Measurements from ENCODE around the gene MAPKAP1.

Gene MAPKAP1

GRCh38 chr9:125467116-125467740 is 239.8 kb downstream of the MAPKAP1 start:
- no peak for TF ChIP-seq POLR2AphosphoS5 (IDR thresholded peaks at IDR 0.05; ENCODE audit: low read depth, low read length)
- TF ChIP-seq SIN3A (IDR thresholded peaks at IDR 0.05; ENCODE audit: borderline replicate concordance, insufficient read depth, low read length), result no peak
- TF ChIP-seq TAF1 (IDR thresholded peaks at IDR 0.05; ENCODE audit: borderline replicate concordance, insufficient read depth, low read length), result no peak
- TF ChIP-seq FOXP2 (optimal IDR thresholded peaks at IDR 0.05; ENCODE audit: borderline replicate concordance, extremely low read depth, extremely low read length, insufficient read depth), result no peak
- no peak for TF ChIP-seq REST (IDR thresholded peaks at IDR 0.05; ENCODE audit: insufficient read depth in 1 of 2, low read depth in 2 of 2, low read length in 2 of 2)

GRCh38 chr9:125466411-125466810 is 240.6 kb downstream of the MAPKAP1 start:
- TF ChIP-seq SIN3A (IDR thresholded peaks at IDR 0.05; ENCODE audit: borderline replicate concordance, insufficient read depth, low read length), result no peak
- no peak for TF ChIP-seq FOXP2 (optimal IDR thresholded peaks at IDR 0.05; ENCODE audit: borderline replicate concordance, extremely low read depth, extremely low read length, insufficient read depth)
- no peak for TF ChIP-seq TAF1 (IDR thresholded peaks at IDR 0.05; ENCODE audit: borderline replicate concordance, insufficient read depth, low read length)

- TF ChIP-seq FOXP2 (optimal IDR thresholded peaks at IDR 0.05; ENCODE audit: borderline replicate concordance, extremely low read depth, extremely low read length, insufficient read depth), result no peak
- TF ChIP-seq REST (IDR thresholded peaks at IDR 0.05; ENCODE audit: insufficient read depth in 1 of 2, low read depth in 2 of 2, low read length in 2 of 2), result no peak
- TF ChIP-seq POLR2AphosphoS5 (IDR thresholded peaks at IDR 0.05; ENCODE audit: low read depth, low read length), result no peak
- TF ChIP-seq SIN3A (IDR thresholded peaks at IDR 0.05; ENCODE audit: borderline replicate concordance, insufficient read depth, low read length), result no peak
- no peak for TF ChIP-seq TAF1 (IDR thresholded peaks at IDR 0.05; ENCODE audit: borderline replicate concordance, insufficient read depth, low read length)
Measured at GRCh38 chr9:125464591-125465385, 242.2 kb downstream of the MAPKAP1 start.

GRCh38 chr9:125463926-125464325 is 243.1 kb downstream of the MAPKAP1 start:
- no peak for TF ChIP-seq POLR2AphosphoS5 (IDR thresholded peaks at IDR 0.05; ENCODE audit: low read depth, low read length)
- TF ChIP-seq SIN3A (IDR thresholded peaks at IDR 0.05; ENCODE audit: borderline replicate concordance, insufficient read depth, low read length), result no peak
- TF ChIP-seq TAF1 (IDR thresholded peaks at IDR 0.05; ENCODE audit: borderline replicate concordance, insufficient read depth, low read length), result no peak
- no peak for TF ChIP-seq REST (IDR thresholded peaks at IDR 0.05; ENCODE audit: insufficient read depth in 1 of 2, low read depth in 2 of 2, low read length in 2 of 2)
- no peak for TF ChIP-seq FOXP2 (optimal IDR thresholded peaks at IDR 0.05; ENCODE audit: borderline replicate concordance, extremely low read depth, extremely low read length, insufficient read depth)

DNA sequence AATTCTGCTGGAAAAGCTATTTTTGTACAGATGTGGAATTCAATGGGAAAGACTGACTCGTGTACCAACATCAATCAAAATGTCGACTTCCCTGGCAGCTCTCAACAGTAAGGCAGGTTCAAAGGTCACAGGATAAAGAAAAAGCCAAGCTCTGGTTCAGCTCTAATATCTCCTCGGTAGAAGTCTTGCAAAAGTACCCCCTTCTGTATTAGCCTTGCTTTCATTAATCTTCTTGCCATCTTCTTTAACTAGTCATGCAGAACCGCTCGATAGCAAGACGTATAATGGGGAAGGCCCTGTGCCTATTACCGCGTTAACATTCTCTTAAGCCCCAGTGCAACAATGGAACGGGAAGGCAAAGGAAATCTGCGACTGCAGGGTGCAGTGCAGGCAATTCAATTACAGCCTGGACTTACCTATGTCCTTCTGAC is 244.1 kb downstream of the MAPKAP1 start:
- TF ChIP-seq SIN3A (IDR thresholded peaks at IDR 0.05; ENCODE audit: borderline replicate concordance, insufficient read depth, low read length), result no peak
- no peak for TF ChIP-seq FOXP2 (optimal IDR thresholded peaks at IDR 0.05; ENCODE audit: borderline replicate concordance, extremely low read depth, extremely low read length, insufficient read depth)
- TF ChIP-seq POLR2AphosphoS5 (IDR thresholded peaks at IDR 0.05; ENCODE audit: low read depth, low read length), result no peak
- TF ChIP-seq TAF1 (IDR thresholded peaks at IDR 0.05; ENCODE audit: borderline replicate concordance, insufficient read depth, low read length), result no peak
- no peak for TF ChIP-seq REST (IDR thresholded peaks at IDR 0.05; ENCODE audit: insufficient read depth in 1 of 2, low read depth in 2 of 2, low read length in 2 of 2)
